BJ (cell line): ENCODE measurements around the gene DNAH2. TPM values are rescaled to one million over a fixed set of nuclear protein-coding genes. Genes with fewer than 3 reads are reported as not detected.

Source experiments
- CTCF ChIA-PET: fragments of 350-600 bp; formaldehyde crosslinking; extraction: SDS; loops from one replicate; lab custom pipeline; 2021; ENCODE audit warnings: antibody characterized with exemption, inconsistent platforms; lab: Yijun Ruan, JAX
- POLR2A ChIA-PET: fragments of 300-600 bp; sonication (Branson Sonifier 250); formaldehyde crosslinking; extraction: SDS; loops from one replicate; lab custom pipeline; 2021; ENCODE audit warnings: antibody characterized with exemption; lab: Charles Lee
- DNase-seq: peaks from one replicate; pipeline ENCODE4 v3.0.0-alpha.2; 2011; ENCODE audit warnings: low read depth
- H3K27me3 ChIP-seq: 2 replicates; pipeline ENCODE4 v1.6.0; 2011; ENCODE audit warnings: low read length; ENCODE audit not compliant: control insufficient read depth, insufficient read depth
- H3K36me3 ChIP-seq: 2 replicates; pipeline ENCODE4 v1.5.1; 2011; ENCODE audit warnings: low read length; ENCODE audit not compliant: control insufficient read depth, insufficient read depth
- H3K4me3 ChIP-seq: 2 replicates; pipeline ENCODE4 v1.5.1; 2011; ENCODE audit warnings: low read depth, mild to moderate bottlenecking, control low read depth, low read length
- CTCF ChIP-seq: IDR thresholded peaks from 2 replicates; pipeline ENCODE4 v1.5.1; 2011; ENCODE audit warnings: low read depth, mild to moderate bottlenecking, control low read depth, inconsistent platforms, low read length, moderate library complexity; ENCODE audit not compliant: insufficient read depth
- polyA minus RNA-seq: library from RNA; depleted of rRNA, polyadenylated mRNA; stranded (reverse); fragments of >200 nt; gene quantifications from 2 replicates; pipeline ENCODE4 v1.2.3, GENCODE V29; 2011; rRNA and poly(A)+ RNA removed
- polyA plus RNA-seq: library from polyadenylated mRNA; depleted of rRNA; stranded (reverse); fragments of >200 nt; gene quantifications from 2 replicates; pipeline ENCODE4 v1.2.3, GENCODE V29; 2011; rRNA removed

Gene DNAH2
- 0.09 and 0.10 TPM in 2 replicates for polyA plus RNA-seq
- 0.09 and 0.10 TPM in 2 replicates for polyA minus RNA-seq

DNA sequence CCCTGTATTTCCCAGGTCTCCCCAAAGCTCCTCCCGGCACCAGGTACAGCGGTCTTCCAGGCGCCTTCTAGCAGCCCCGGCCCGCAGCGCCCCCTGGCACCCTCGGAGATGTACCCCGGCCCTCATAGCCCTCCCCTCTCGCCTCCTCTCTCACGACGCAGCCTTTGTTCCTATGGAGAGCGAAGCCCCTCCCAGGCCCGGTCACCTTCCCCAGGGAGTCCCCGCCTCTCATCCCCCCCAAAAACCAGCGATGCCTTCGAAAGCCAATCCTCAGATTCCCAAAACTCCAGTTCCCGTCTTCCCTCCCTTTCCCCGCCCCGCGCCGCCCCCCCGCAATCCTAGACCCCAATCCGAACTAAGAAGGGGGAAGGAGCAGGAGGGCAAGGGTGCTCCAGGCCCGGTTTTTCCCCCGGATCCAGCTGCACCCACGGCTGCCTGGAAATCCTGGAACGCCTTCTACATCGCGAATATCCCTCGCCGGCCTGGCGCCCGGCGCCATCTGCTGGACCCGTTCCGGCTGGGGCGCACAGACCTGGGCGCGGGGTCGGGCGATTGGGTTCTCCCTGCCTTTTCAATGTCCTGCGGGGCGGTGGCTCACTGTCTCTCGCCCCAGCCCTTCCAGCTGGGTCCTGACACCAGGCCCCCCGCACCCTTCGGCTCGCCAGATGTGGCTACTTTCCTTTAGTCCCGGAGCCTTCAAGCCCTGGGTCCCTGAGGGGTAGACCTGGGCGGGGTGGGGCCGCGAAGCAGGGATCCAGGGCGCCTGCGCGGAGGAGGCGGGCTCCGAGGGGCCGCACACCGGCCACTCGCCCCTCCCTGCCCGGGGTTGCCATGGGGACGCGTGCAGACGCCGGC is at the start of gene DNAH2:
Gene DNAH2 (plus strand): TSS at position 844 of the 855 bp plus-strand sequence. CDS start 1,991 bp downstream, outside the sequence.
- ChIA-PET POLR2A (interaction anchor here (0.5 kb wide), 2 partner anchors 53 to 531 kb away, joined by 3 to 7 read pairs; partner anchors contain the start of gene CTC1), CTCF (interaction anchor here (0.8 to 1.8 kb wide), 10 partner anchors 11 to 157 kb away, joined by 3 to 7 read pairs (median 4); partner anchors contain the start of genes EFNB3 and WRAP53)
- peak within 1 kb of the TSS; percentile 61 for H3K4me3 ChIP-seq
- TF ChIP-seq CTCF: peak; percentile 66
- peak; percentile 27 for DNase-seq
- peaks cover 20% of the 10 kb centered on the region for H3K27me3 ChIP-seq
- no peaks in the 10 kb centered on the region for H3K36me3 ChIP-seq

DNA sequence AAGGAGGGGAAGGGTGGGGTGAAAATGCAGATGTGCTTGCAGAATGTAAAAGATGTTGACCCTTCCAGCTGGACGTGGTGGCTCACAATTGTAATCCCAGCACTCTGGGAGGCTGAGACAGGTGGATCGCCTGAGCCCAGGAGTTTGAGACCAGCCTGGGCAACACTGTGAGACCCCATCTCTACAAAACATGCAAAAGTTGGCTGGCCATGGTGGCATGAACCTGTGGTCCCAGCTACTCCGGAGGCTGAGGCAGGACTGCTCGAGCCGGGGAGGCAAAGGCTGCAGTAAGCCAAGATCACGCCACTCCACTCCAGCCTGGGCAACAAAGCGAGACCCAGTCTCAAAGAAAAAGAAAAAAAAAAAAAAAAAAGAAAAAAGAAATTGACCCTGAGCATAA is 49.1 kb upstream of the DNAH2 start:
- ChIA-PET CTCF (no interaction called here), POLR2A (no interaction called here)
- TF ChIP-seq CTCF: no peak
- H3K36me3 ChIP-seq: peaks cover 19% of the 10 kb centered on the region
- no peak for DNase-seq
- no peak overlapping the region for H3K4me3 ChIP-seq
- H3K27me3 ChIP-seq: no peaks in the 10 kb centered on the region

DNA sequence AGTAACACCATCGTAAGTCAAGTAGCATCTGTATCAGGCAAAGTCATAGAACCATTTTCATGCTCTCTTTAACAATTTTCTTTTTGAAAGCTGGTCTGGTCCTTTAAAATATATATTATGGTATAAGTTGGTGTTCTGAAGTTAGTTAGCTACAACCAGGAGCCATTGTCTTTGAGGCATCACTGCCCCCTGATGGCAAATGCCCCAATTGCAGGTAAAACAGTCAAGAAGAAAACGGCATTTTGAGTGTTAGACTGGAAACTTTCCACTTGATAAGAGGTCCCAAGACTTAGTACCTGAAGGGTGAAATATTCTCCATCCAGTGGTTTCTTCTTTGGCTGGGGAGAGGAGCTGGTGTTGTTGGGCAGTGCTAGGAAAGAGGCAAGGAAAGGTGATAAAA is 44.3 kb upstream of the DNAH2 start:
- H3K36me3 ChIP-seq: peaks cover 37% of the 10 kb centered on the region
- CTCF ChIA-PET: interaction anchor here (0.9 to 2.5 kb wide), 7 partner anchors 10 to 159 kb away, joined by 3 to 14 read pairs (median 6); partner anchors contain the start of genes TP53 and WRAP53
- no peak overlapping the region for H3K4me3 ChIP-seq
- TF ChIP-seq CTCF: peak; percentile 48
- no peaks in the 10 kb centered on the region for H3K27me3 ChIP-seq
- POLR2A ChIA-PET: no interaction called here
- no peak for DNase-seq

DNA sequence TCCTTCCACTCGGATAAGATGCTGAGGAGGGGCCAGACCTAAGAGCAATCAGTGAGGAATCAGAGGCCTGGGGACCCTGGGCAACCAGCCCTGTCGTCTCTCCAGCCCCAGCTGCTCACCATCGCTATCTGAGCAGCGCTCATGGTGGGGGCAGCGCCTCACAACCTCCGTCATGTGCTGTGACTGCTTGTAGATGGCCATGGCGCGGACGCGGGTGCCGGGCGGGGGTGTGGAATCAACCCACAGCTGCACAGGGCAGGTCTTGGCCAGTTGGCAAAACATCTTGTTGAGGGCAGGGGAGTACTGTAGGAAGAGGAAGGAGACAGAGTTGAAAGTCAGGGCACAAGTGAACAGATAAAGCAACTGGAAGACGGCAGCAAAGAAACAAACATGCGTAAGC is 42.6 kb upstream of the DNAH2 start:
- TF ChIP-seq CTCF: no peak
- CTCF ChIA-PET: interaction anchor here (1.4 kb wide), 1 partner anchor 10 kb away, joined by 4 read pairs; no protein-coding TSS in a partner anchor
- peaks cover 28% of the 10 kb centered on the region for H3K36me3 ChIP-seq
- no peak overlapping the region for H3K4me3 ChIP-seq
- H3K27me3 ChIP-seq: no peaks in the 10 kb centered on the region
- DNase-seq: no peak
- POLR2A ChIA-PET: no interaction called here

DNA sequence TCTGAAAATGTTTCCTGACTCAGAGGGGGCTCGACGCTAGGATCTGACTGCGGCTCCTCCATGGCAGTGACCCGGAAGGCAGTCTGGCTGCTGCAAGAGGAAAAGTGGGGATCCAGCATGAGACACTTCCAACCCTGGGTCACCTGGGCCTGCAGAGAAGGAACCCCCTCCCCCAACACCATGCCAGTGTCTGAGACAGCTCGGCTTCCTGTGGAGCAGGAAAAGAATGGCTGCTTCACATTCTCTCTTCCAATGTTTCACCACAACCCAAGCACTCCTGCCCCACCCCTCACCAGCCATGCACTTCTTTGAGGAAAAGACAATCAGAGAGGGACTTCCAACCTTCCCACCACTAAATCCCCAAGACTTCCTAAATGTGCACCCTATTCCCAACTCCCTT is 41.0 kb upstream of the DNAH2 start:
- Histone ChIP-seq H3K4me3 (no peak overlapping the region), H3K27me3 (no peaks in the 10 kb centered on the region), H3K36me3 (peaks cover 25% of the 10 kb centered on the region)
- TF ChIP-seq CTCF: no peak
- ChIA-PET POLR2A (no interaction called here), CTCF (no interaction called here)
- DNase-seq: no peak
